ENCODE measurements around the gene FBXL14.

The FBXL14 gene

DNA sequence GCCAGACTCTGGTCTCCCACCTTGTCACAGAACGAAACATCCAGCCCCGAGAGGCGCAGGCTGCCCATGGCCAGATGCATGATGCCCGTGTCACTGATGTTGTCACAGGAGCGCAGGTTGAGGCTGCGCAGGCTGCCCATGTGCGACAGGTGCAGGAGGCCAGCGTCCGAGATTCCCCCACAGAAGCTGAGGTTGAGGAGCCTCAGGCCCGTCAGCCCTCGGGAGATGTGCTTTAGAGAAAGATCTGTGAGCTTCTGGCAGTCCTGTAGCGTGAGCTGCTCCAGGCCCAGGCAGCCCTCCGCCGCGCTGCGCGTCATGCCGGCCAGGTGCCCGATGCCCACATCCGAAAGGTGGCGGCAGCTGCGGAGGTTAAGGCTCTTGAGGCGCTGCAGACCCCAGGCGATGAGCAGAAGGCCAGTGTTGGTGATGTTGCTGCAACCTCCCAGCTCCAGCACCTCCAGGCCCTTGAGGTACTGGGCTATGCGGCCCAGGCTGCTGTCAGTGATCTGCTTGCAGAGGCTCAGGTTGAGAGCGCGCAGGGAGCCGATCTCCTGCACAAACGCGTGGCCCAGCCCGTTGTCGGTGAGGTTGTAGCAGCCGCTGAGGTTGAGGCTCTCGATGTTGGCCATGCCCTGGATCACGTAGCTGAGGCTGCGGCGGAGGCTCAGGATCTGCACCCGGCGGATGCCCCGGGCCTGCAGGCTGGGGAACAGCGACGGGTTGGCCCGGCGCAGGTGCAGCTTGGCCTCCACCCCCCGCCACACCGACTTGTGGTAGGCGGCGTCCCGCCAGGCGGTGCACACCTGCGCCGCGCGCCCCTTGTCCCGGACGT lies 991 bp downstream of the FBXL14 start:
- peak; percentile 30 to 50 for DNase-seq (ENCODE audit: low read depth in 2 of 2)

GRCh38 chr12:1592444-1593173 lies 1.8 kb downstream of the FBXL14 start:
- DNase-seq (ENCODE audit: low read depth in 2 of 2) = peak; percentile 45 to 57

DNA sequence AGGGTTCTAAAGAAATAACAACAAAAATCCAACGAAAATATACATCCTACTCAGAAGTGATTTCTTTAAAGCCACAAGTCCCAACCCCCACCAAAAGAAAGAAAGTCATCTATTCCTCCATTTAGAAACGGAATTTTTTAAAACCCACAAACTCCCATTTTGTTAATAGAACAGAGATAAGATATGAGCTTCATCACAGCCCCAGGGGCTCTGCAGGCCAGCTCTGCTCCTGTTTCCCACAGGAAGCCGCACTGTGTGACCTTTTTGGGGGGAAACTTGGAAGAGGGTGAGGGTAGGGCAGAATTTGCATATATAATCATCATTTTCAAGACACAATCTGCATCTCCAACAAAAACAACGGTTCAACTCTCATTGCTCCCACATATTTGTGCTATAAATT lies 2.8 kb downstream of the FBXL14 start:
- DNase-seq (ENCODE audit: low read depth in 2 of 2) = no peak

DNA sequence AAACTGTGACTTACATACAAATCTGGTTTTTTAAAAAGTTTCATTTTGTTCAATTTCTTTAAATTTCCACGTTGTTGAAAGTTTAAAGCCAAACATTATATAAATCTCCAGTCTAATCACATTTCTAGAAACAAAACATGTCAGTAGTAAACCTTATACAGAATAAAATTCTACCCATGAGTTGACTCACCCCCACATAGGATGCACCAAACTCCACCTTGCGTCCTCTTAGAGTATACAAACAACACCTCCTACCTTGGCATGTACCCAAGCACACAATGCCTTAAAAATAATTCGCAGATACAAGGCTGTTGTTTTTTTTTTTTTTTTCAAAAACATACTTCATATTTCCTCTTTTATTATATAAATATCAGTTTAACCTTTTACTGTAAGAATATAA lies 3.3 kb downstream of the FBXL14 start:
- DNase-seq (ENCODE audit: low read depth in 2 of 2) = no peak

DNA sequence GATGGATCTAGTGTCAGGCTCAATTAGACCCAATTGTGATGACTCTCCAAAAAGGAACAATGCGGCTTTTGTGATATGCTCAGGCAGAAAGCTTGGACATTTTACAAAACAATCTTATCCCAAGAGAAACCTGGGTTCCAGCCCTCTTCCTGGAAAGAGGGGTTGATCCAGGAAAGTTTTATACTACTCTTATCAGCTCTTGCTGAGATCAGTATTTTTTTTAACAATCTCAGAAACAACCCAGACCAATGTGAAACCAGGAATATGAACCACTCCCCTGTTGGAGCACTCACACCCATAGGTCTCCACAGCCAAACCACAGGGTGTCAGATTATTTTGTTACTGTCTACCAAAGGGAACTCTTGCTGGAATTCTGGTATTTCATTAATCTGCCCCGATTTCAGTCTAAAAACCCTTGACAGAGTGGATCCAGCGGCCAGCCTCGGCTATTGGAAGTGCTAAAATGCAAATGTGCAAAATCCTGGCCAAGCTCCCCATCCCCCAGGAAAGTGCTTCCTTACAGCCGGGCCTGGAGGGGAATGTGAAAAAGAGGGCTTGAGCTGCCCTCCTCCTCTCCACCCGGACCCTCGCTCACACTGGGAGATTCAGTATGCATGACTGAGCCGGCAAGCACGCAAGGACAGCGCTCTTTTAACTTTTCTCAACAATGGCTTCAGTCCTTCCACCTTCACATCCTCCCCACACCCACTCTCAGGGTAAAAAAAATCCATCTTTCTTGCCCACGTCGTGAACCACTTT lies 4.0 kb downstream of the FBXL14 start:
- DNase-seq (ENCODE audit: low read depth in 2 of 2) = no peak

DNA sequence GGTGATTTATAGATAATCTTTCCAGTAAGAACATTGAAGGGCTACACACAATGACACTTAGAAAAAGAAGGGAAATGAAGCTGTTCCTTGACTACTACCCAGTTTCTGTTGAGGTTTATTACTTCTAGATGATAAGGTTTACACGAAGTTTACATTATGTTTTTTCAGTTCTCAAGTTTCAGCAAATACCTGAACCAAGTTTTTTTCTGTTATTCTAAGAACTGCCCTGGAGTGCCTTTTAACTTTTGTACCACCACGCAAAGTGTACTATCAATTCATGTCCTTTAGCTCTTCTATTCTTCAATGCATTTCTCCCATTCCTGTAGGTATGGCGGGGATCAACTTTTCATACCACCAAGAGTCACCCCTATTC lies 5.8 kb downstream of the FBXL14 start:
- no peak for DNase-seq (ENCODE audit: low read depth in 2 of 2)

GRCh38 chr12:1587927-1588574 lies 6.3 kb downstream of the FBXL14 start:
- no peak for DNase-seq (ENCODE audit: low read depth in 2 of 2)

GRCh38 chr12:1584326-1584725 lies 10.1 kb downstream of the FBXL14 start:
- no peak for DNase-seq (ENCODE audit: low read depth in 2 of 2)

DNA sequence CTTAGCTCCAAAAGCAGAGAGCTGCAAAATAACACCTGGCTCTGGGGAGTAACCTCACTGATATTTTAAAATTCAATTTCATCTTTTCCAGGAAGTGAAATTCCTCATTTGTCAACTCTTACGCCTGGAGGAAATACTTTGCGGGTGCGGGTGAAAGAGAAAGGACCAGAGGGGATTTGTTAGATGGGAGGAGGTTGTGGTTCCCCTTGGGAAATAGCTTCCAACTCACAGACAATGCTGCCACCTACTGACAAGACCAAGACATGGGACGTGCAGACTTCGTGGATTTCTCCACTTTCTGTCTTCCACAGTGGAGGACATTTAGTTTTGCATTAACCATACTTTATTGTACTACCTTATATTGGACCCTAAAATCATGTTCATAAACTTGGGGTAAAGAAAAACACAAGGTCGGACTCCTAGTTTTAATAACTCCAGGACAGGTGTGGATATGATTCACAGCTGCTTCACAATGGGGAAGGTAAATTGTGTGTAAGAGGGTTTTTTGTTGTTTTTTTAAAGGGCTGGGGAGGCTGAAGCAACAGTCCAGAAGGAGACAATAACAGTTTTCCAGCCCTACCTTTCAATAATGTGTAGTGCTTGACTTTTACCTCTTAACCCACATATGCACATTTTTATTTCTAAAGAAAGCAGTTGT lies 10.8 kb downstream of the FBXL14 start:
- DNase-seq (ENCODE audit: low read depth in 2 of 2) = peak; percentile 38 to 62

DNA sequence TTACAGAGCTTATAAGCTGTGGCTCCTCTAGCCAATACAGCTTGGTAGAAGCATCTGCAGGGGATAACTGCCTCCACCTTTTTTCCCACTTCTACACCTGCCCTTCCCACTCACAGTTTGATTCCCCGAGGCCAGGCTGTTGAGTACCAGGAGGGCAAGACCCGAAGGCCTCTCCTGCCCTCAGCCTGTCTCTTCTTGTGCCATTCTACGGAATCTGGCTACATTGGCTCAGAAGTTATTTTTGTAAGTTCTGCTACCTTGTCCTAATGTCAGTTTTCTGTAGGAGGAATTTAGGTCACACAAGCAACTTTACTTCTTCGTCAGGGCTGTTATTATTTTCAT lies 11.7 kb downstream of the FBXL14 start:
- DNase-seq (ENCODE audit: low read depth in 2 of 2) = no peak

DNA sequence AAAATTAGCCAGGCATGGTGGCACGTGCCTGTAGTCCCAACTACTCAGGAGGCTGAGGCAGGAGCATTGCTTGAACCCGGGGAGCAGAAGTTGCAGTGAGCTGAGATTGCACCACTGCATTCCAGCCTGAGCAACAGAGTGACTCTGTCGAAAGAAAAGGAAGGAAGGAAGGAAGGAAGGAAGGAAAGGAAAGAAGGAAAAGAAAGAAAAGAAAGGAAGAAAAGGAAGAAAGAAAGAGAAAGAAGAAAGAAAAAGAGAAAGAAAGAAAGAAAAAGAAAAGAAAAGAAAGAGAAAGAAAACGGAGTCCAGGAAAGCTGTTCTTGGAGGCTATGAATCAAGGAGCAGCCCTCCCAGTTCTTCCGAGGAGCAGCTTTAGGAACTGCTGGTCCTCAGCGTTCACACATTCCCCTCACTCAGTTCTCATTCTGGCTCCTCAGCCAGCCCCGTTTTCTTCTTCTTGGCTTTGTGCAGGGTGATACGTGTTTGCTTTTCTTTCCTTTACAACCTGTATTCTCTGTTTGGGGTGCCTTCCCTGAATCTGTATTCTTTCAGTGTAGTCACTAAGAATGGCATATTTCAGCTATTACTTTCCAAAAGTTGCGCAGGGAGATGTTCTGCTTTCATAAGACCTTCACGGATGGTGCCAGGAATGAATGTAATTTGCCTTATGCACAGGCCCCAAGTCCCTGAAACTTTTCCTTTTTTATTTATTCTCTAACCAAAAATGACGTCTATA lies 12.2 kb downstream of the FBXL14 start:
- DNase-seq (ENCODE audit: low read depth in 2 of 2) = no peak

DNA sequence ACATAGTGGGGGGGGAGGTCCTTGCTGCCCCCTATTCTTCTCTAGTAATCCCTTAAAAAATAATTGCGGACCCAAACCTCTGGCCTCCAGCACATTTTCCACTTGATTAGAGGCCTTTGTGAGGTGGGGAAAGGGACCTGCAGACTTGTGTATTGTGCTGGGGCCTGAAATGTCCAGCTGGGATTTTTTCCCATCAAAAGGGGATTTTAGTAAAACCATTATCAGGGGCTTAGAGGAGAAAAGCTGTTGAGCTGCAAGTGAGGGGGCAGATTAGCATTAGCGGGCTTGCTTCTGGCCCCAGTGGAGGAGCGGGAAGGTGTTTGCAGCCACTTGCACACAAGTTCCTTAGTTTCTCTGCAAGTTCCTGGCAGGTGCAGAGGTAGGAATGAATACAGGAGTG lies 13.9 kb downstream of the FBXL14 start:
- DNase-seq (ENCODE audit: low read depth in 2 of 2) = no peak

GRCh38 chr12:1579651-1580435 lies 14.5 kb downstream of the FBXL14 start:
- no peak for DNase-seq (ENCODE audit: low read depth in 2 of 2)

DNA sequence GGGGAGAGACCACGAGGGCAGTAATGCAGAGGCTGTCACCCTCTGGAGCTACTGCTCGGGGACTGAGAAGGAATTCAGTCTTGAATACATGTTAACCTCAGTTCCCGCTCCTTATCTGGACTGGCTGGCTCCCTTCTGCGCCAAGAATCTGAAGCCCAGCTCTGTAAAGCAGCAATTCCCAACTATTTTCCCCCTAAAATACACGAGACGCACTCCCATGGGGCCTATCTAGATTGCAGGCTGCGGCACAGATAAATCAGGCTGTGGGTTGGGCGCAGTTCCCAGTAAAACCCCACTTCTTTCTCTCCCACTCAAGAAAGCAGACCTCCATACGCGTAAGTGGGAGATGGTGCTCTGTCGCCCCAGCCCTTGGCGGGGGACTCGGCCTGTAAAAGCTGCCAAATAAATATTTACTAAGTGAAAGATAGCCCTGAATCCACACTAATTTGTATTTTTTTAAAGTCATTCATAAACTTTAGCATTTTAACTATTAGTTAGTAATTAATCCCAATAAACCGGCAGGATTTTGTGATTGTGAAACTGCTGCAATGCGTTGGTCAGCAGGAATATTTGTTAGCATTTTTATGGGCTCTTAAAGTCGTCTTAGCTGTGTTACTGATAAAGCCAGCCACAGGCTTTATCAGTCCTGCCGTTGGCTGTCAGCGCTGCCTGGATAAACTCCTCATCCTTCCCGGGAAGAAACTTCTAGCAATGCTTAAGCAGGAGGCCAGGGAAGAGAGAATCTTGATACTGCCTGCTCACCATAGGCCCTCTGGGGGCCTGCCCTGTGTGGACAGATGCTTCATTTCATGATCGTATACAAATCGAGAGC lies 17.8 kb downstream of the FBXL14 start:
- no peak for DNase-seq (ENCODE audit: low read depth in 2 of 2)

DNA sequence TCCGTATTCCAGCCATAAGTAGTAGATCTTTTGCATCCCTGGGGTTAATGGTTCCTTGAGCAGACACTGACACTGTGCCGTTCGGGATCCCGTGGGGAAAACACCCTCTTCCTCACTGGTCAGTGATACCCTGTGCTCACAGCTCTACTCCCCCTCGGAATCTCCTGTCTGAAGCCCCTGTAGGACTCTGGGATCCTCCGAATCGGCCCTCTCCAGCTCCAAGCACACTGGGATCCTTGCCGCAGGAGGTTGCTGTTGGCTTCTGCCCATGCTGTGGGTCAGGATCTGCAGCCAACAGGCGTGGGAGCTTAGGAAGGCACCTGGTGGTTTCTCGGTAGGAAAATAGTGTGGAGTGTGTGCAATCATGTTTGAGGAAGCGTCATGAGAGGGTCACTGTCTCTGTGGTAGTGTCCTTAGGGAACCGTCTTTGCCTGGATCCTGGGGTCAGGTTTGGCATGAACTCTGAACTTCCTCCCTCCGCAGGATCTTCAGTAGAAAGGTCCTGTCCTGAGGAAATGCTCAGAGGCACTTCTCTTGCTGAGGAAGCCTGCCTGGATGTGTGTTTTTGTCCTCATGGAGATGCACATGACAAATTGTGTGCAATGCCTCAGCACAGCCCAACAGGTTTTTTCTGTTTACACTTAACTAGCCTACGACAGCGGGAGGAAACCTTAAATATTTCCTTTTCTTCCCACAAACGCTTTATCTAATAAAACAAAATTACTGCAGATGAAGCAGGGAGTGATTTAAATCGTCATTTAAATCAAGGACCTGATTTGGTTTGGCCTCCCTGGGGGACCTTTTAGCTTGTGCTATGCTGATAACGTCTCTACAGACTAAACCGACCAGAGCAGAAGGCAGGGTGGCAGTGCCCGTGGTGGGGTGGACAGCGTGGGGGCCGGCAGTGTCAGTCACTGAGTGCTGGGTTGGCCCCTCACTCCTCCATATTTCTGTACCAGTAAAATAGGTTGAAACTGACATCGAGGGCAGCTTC lies 18.7 kb downstream of the FBXL14 start:
- no peak for DNase-seq (ENCODE audit: low read depth in 2 of 2)

GRCh38 chr12:1574865-1575259 lies 19.5 kb downstream of the FBXL14 start:
- DNase-seq (ENCODE audit: low read depth in 2 of 2) = no peak

- DNase-seq (ENCODE audit: low read depth in 2 of 2) = no peak
These were observed 20.2 kb downstream of the FBXL14 start for GRCh38 chr12:1573960-1574864.

Data from stimulated activated CD4-positive, alpha-beta T cell treated with anti-CD3 and anti-CD28 coated beads, Interleukin-4, amount 100 ng/mL, for 48 hours (primary cell).